ENCODE measurements around the gene CA11.

The CA11 gene

DNA sequence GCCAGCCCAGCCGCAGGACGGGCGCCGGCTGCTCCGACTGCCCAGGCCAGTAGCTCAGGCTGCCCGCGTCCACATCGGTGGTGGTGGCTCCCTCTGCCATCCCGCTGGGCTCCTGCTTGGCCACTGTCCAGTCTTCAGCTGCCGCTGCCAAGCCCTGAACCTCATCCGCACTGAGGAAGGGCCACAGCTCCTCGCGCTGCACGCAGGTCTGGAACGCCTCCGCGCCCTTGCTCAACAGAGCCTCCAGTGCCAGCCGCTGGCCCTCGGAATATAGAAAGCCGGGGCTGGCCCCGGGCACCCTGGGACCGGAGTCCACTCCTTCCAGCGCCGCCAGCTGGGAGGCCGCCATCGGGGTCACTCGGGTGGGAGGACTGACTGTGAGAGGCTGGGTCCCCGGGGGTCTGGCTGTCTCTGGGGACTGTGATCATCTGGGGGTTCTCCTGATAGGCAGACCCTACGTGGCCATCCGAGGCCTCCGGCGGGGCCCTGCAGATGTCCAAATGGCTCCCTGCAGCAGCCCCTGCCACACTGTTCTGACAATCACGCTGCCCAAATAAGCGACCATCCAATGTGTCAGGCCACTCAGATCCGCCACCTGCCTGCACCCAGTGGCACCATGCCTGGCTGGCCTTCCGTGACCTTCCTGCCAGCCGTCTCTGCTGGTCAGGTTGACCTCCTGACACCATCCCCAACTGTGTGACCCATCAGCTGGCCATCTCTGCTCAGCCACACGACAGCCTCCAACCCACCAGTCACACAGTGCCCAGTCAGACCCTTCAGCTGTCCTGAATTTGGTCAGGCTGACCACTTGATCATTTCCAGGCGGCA lies 32.7 kb downstream of the CA11 start:
- Histone ChIP-seq H3K4me3 (replicated peaks; ENCODE audit: insufficient read depth, low read length) (no peak overlapping the region), H3K27me3 (ENCODE audit: insufficient read depth, poor library complexity, severe bottlenecking) (no peaks in the 10 kb centered on the region), H3K27ac (replicated peaks) (no peak overlapping the region)
- no peak for DNase-seq (ENCODE audit: low read depth in 1 of 2, low spot score in 1 of 2)
- no peak for TF ChIP-seq GABPA (IDR thresholded peaks at IDR 0.05; ENCODE audit: low read depth)
- TF ChIP-seq, protein P1, sequence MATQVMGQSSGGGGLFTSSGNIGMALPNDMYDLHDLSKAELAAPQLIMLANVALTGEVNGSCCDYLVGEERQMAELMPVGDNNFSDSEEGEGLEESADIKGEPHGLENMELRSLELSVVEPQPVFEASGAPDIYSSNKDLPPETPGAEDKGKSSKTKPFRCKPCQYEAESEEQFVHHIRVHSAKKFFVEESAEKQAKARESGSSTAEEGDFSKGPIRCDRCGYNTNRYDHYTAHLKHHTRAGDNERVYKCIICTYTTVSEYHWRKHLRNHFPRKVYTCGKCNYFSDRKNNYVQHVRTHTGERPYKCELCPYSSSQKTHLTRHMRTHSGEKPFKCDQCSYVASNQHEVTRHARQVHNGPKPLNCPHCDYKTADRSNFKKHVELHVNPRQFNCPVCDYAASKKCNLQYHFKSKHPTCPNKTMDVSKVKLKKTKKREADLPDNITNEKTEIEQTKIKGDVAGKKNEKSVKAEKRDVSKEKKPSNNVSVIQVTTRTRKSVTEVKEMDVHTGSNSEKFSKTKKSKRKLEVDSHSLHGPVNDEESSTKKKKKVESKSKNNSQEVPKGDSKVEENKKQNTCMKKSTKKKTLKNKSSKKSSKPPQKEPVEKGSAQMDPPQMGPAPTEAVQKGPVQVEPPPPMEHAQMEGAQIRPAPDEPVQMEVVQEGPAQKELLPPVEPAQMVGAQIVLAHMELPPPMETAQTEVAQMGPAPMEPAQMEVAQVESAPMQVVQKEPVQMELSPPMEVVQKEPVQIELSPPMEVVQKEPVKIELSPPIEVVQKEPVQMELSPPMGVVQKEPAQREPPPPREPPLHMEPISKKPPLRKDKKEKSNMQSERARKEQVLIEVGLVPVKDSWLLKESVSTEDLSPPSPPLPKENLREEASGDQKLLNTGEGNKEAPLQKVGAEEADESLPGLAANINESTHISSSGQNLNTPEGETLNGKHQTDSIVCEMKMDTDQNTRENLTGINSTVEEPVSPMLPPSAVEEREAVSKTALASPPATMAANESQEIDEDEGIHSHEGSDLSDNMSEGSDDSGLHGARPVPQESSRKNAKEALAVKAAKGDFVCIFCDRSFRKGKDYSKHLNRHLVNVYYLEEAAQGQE (IDR thresholded peaks at IDR 0.05; ENCODE audit: insufficient replicate concordance, low read depth): no peak
- TF ChIP-seq SPI1 (IDR thresholded peaks at IDR 0.05; ENCODE audit: borderline replicate concordance, low read depth): no peak
- TF ChIP-seq, protein P2, sequence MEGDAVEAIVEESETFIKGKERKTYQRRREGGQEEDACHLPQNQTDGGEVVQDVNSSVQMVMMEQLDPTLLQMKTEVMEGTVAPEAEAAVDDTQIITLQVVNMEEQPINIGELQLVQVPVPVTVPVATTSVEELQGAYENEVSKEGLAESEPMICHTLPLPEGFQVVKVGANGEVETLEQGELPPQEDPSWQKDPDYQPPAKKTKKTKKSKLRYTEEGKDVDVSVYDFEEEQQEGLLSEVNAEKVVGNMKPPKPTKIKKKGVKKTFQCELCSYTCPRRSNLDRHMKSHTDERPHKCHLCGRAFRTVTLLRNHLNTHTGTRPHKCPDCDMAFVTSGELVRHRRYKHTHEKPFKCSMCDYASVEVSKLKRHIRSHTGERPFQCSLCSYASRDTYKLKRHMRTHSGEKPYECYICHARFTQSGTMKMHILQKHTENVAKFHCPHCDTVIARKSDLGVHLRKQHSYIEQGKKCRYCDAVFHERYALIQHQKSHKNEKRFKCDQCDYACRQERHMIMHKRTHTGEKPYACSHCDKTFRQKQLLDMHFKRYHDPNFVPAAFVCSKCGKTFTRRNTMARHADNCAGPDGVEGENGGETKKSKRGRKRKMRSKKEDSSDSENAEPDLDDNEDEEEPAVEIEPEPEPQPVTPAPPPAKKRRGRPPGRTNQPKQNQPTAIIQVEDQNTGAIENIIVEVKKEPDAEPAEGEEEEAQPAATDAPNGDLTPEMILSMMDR (IDR thresholded peaks at IDR 0.05; ENCODE audit: insufficient read depth, low read length): no peak
- no peak for TF ChIP-seq POLR2AphosphoS5 (IDR thresholded peaks at IDR 0.05; ENCODE audit: low read depth)

DNA sequence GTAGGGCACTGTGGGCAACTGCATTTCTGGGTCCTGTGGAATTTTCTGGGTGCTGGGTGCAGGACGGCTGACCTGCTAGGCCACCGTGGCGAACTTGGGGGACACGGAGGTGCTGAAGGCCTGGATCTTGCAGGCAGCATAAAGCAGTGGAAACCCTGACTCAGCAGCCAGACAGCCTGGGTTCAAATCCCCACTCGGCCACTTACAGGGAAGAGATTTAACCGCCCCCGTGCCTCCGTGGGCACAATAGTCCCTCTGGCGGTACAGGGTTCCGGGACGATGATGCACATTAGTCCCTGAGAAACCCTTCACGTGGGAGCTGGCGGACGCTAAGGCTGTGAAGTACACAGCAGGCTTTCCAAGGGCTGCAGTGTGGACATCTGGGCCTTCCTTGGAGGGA lies 34.1 kb downstream of the CA11 start:
- TF ChIP-seq, protein P1 (IDR thresholded peaks at IDR 0.05; ENCODE audit: insufficient replicate concordance, low read depth): no peak
- TF ChIP-seq, protein P2 (IDR thresholded peaks at IDR 0.05; ENCODE audit: insufficient read depth, low read length): no peak
- TF ChIP-seq POLR2AphosphoS5 (IDR thresholded peaks at IDR 0.05; ENCODE audit: low read depth) (no peak), SPI1 (IDR thresholded peaks at IDR 0.05; ENCODE audit: borderline replicate concordance, low read depth) (no peak), GABPA (IDR thresholded peaks at IDR 0.05; ENCODE audit: low read depth) (no peak)
- no peak overlapping the region for H3K27ac ChIP-seq (replicated peaks)

DNA sequence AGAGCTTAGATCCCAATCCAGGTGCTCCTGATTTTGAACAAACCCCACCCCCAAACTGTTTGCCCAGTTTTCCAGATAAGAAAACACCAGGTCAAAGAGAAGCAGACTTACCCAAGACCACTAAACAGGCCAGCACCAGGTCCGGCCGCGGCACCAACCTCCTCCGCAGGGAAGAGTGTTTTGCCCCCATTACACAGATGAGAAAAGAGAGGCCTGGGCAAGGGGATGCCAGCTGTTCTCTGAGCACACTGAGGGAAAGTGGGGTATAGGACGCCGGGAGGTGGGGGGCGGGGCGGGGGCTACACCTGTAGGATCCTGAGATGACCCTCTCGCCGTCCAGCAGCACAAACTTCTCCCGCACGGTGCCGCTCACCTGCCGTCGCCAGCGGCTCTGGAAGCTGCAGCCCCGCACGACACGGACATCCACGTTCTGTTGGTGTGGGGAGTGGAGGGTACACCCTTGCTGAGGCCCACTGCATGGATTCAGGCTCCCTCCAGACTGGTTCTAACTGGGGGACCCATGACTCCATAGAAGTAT lies 36.3 kb downstream of the CA11 start:
- no peak overlapping the region for H3K4me3 ChIP-seq (replicated peaks; ENCODE audit: insufficient read depth, low read length)
- H3K27ac ChIP-seq (replicated peaks): no peak overlapping the region
- DNase-seq (ENCODE audit: low read depth in 1 of 2, low spot score in 1 of 2): no peak
- H3K27me3 ChIP-seq (ENCODE audit: insufficient read depth, poor library complexity, severe bottlenecking): no peaks in the 10 kb centered on the region
- no peak for TF ChIP-seq SPI1 (IDR thresholded peaks at IDR 0.05; ENCODE audit: borderline replicate concordance, low read depth)
- TF ChIP-seq, protein P1 (IDR thresholded peaks at IDR 0.05; ENCODE audit: insufficient replicate concordance, low read depth): no peak
- TF ChIP-seq GABPA (IDR thresholded peaks at IDR 0.05; ENCODE audit: low read depth): no peak
- TF ChIP-seq, protein P2 (IDR thresholded peaks at IDR 0.05; ENCODE audit: insufficient read depth, low read length): no peak
- no peak for TF ChIP-seq POLR2AphosphoS5 (IDR thresholded peaks at IDR 0.05; ENCODE audit: low read depth)

More for the DNA sequence above, 34.1 kb downstream of the CA11 start:
- Histone ChIP-seq H3K27me3 (ENCODE audit: insufficient read depth, poor library complexity, severe bottlenecking) (no peaks in the 10 kb centered on the region), H3K4me3 (replicated peaks; ENCODE audit: insufficient read depth, low read length) (no peak overlapping the region)
- no peak for DNase-seq (ENCODE audit: low read depth in 1 of 2, low spot score in 1 of 2)
